Spleen (tissue), 7 donors: ENCODE results near the gene BTRC.

ENCODE experiments used
- POLR2A ChIP-seq, 3 donors: fragments of 450-650 bp; IDR thresholded peaks; one replicate each; pipeline ENCODE4 v1.5.1; 2017; ENCODE audit warnings: antibody characterized with exemption in 3 of 3, mild to moderate bottlenecking in 1 of 3
- TF ChIP-seq, protein P1 (sequence below), 11 experiments: fragments of 200-600 bp in 7 of 11; fragments of 450-650 bp in 4 of 11; sonication (generic) in 4 of 11; IDR thresholded peaks in 8 of 11; conservative IDR thresholded peaks in 3 of 11; 1 replicate in 7 of 11; 2 replicates in 4 of 11; pipeline versions ENCODE4 v1.4.0 to v1.8.0; 2016 to 2021; ENCODE audit warnings: antibody characterized with exemption in 11 of 11, inconsistent platforms in 4 of 11, mild to moderate bottlenecking in 1 of 11
- donor health status: DM: no; HTN: no; CAD: no; lungs with moderate emphysema.
- donor health status: DM: no; HTN: no; CAD: no.
- donor health status: DM: no; HTN: no; CAD: no.

DNA sequence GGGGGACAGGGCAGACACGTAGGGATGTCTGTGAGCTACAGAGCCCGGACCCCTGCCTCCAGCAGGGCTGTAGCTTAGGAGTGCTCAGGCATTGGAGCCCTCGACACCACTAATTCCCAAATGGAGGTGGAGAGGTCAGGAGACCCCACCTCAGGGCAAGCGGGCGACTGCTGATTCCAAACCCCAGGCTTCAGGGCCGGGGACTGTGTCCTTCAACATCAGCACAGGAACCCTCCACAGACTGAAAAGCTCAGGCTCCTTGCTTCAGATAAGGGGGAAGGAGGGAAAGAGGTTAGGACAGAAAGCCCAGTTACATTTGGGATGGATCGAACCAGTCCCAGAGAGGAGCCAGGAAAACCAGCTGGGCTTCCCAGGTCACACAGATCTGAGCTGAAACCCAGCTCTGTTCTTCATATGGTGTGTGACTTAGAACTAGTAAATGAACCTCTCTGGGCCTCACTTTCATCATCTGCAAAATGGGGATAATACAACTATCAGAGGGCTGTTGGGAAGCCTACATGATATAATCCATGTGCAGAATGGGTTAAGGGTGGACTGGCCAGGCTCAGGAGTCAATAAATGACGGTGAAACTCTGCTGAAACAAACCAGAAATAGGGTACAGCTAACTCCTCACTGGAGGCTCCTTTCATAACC is 217.4 kb downstream of the BTRC start:
- TF ChIP-seq, protein P1, sequence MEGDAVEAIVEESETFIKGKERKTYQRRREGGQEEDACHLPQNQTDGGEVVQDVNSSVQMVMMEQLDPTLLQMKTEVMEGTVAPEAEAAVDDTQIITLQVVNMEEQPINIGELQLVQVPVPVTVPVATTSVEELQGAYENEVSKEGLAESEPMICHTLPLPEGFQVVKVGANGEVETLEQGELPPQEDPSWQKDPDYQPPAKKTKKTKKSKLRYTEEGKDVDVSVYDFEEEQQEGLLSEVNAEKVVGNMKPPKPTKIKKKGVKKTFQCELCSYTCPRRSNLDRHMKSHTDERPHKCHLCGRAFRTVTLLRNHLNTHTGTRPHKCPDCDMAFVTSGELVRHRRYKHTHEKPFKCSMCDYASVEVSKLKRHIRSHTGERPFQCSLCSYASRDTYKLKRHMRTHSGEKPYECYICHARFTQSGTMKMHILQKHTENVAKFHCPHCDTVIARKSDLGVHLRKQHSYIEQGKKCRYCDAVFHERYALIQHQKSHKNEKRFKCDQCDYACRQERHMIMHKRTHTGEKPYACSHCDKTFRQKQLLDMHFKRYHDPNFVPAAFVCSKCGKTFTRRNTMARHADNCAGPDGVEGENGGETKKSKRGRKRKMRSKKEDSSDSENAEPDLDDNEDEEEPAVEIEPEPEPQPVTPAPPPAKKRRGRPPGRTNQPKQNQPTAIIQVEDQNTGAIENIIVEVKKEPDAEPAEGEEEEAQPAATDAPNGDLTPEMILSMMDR (IDR thresholded peaks at IDR 0.05 in 8 of 11, conservative IDR thresholded peaks at IDR 0.05 in 3 of 11): no peak
- TF ChIP-seq POLR2A (IDR thresholded peaks at IDR 0.05): no peak
